ENCODE results near the gene ATG4C. TPM values are rescaled to one million over a fixed set of nuclear protein-coding genes. Genes with fewer than 3 reads are reported as not detected.

ATG4C gene
- total RNA-seq, 1 experiment from 2014 or later: 6.5 TPM

- no peak for TF ChIP-seq CTCF (IDR thresholded peaks at IDR 0.05; ENCODE audit: unreplicated experiment)
- Mint-ChIP-seq H3K27me3 (ENCODE audit: insufficient read depth, unreplicated experiment) (peaks cover 6% of the 10 kb centered on the region), H3K36me3 (ENCODE audit: insufficient read depth, unreplicated experiment) (no peaks in the 10 kb centered on the region), H3K27ac (ENCODE audit: low read depth, unreplicated experiment) (no peak overlapping the region), H3K4me3 (ENCODE audit: unreplicated experiment) (no peak overlapping the region), H3K9me3 (ENCODE audit: unreplicated experiment) (no peaks in the 10 kb centered on the region), H3K4me1 (ENCODE audit: insufficient read depth, unreplicated experiment) (peaks cover 16% of the 10 kb centered on the region)
- BruUV-seq (replicated peaks): no TSS peak
- no peak for DNase-seq (ENCODE audit: unreplicated experiment)
- intact Hi-C loops (cut with micrococcal nuclease): no loop called here
- CTCF ChIA-PET: interaction anchor here (0.7 kb wide), 1 partner anchor 758 kb away, joined by 4 read pairs; no protein-coding TSS in a partner anchor
- POLR2A ChIA-PET: interaction anchor here (1.1 kb wide), 2 partner anchors 38 to 62 kb away, joined by 3 read pairs; no protein-coding TSS in a partner anchor
These were observed 805 bp downstream of the ATG4C start for GRCh38 chr1:62784509-62785365.

GRCh38 chr1:62790716-62791115 is 6.8 kb downstream of the ATG4C start:
- no peak overlapping the region for H3K4me3 Mint-ChIP-seq (ENCODE audit: unreplicated experiment)
- no TSS peak for BruUV-seq (replicated peaks)
- no peak for DNase-seq (ENCODE audit: unreplicated experiment)
- H3K36me3 Mint-ChIP-seq (ENCODE audit: insufficient read depth, unreplicated experiment): no peaks in the 10 kb centered on the region
- no peaks in the 10 kb centered on the region for H3K27me3 Mint-ChIP-seq (ENCODE audit: insufficient read depth, unreplicated experiment)
- intact Hi-C loops (cut with micrococcal nuclease): no loop called here
- ChIA-PET POLR2A (no interaction called here), CTCF (no interaction called here)
- no peak overlapping the region for H3K27ac Mint-ChIP-seq (ENCODE audit: low read depth, unreplicated experiment)
- TF ChIP-seq CTCF (IDR thresholded peaks at IDR 0.05; ENCODE audit: unreplicated experiment): no peak
- peaks cover 12% of the 10 kb centered on the region for H3K4me1 Mint-ChIP-seq (ENCODE audit: insufficient read depth, unreplicated experiment)
- no peaks in the 10 kb centered on the region for H3K9me3 Mint-ChIP-seq (ENCODE audit: unreplicated experiment)

- TF ChIP-seq CTCF (IDR thresholded peaks at IDR 0.05; ENCODE audit: unreplicated experiment): no peak
These were observed 10.1 kb downstream of the ATG4C start for GRCh38 chr1:62794053-62794452.

GRCh38 chr1:62796221-62796620 is 12.3 kb downstream of the ATG4C start:
- no peak for DNase-seq (ENCODE audit: unreplicated experiment)
- BruUV-seq (replicated peaks): no TSS peak
- H3K4me1 Mint-ChIP-seq (ENCODE audit: insufficient read depth, unreplicated experiment): no peaks in the 10 kb centered on the region
- no peaks in the 10 kb centered on the region for H3K9me3 Mint-ChIP-seq (ENCODE audit: unreplicated experiment)
- intact Hi-C loops (cut with micrococcal nuclease): no loop called here
- no peaks in the 10 kb centered on the region for H3K27me3 Mint-ChIP-seq (ENCODE audit: insufficient read depth, unreplicated experiment)
- H3K36me3 Mint-ChIP-seq (ENCODE audit: insufficient read depth, unreplicated experiment): no peaks in the 10 kb centered on the region
- no peak overlapping the region for H3K27ac Mint-ChIP-seq (ENCODE audit: low read depth, unreplicated experiment)
- no peak for TF ChIP-seq CTCF (IDR thresholded peaks at IDR 0.05; ENCODE audit: unreplicated experiment)
- POLR2A ChIA-PET: no interaction called here
- no peak overlapping the region for H3K4me3 Mint-ChIP-seq (ENCODE audit: unreplicated experiment)
- CTCF ChIA-PET: interaction anchor here (0.6 kb wide), 1 partner anchor 304 kb away, joined by 3 read pairs; no protein-coding TSS in a partner anchor

More at GRCh38 chr1:62794053-62794452, 10.1 kb downstream of the ATG4C start:
- Mint-ChIP-seq H3K36me3 (ENCODE audit: insufficient read depth, unreplicated experiment) (no peaks in the 10 kb centered on the region), H3K4me1 (ENCODE audit: insufficient read depth, unreplicated experiment) (no peaks in the 10 kb centered on the region), H3K4me3 (ENCODE audit: unreplicated experiment) (no peak overlapping the region), H3K9me3 (ENCODE audit: unreplicated experiment) (no peaks in the 10 kb centered on the region), H3K27me3 (ENCODE audit: insufficient read depth, unreplicated experiment) (no peaks in the 10 kb centered on the region), H3K27ac (ENCODE audit: low read depth, unreplicated experiment) (no peak overlapping the region)
- BruUV-seq (replicated peaks): no TSS peak
- POLR2A ChIA-PET: no interaction called here
- no peak for DNase-seq (ENCODE audit: unreplicated experiment)
- CTCF ChIA-PET: interaction anchor here (0.6 to 0.7 kb wide), 2 partner anchors 70 to 234 kb away, joined by 3 to 4 read pairs; no protein-coding TSS in a partner anchor
- intact Hi-C loops (cut with micrococcal nuclease): no loop called here
